HG02678 (cell line): Measurements from ENCODE around the gene BAAT.

ENCODE experiments used
- ATAC-seq: cut with Tn5 transposase; IDR thresholded peaks from one replicate; pipeline ENCODE4 v1.9.1; 2021; ENCODE audit warnings: mild to moderate bottlenecking, moderate library complexity; ENCODE audit not compliant: unreplicated experiment

The BAAT gene

GRCh38 chr9:101324245-101324804 lies 60.5 kb downstream of the BAAT start:
- no peak for ATAC-seq

- ATAC-seq, result no peak
Measured at GRCh38 chr9:101323129-101323528, 61.7 kb downstream of the BAAT start.

DNA sequence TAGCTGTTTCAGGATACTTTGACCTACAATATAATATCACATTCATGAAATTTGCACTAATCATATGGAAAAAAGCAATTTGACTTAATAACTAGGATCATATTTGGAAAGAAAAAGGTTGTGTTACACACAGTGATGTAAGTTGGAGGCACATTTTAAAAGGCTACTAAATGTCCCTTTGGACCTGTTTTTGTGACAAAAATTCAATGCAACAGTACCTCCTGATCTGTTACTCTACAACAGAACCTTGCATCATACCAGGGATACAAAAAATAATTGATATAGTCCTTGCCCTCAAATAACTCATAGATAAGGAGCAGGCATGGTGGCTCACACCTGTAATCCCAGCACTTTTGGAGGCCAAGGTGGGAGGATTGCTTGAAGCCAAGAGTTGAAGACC lies 67.1 kb downstream of the BAAT start:
- no peak for ATAC-seq

DNA sequence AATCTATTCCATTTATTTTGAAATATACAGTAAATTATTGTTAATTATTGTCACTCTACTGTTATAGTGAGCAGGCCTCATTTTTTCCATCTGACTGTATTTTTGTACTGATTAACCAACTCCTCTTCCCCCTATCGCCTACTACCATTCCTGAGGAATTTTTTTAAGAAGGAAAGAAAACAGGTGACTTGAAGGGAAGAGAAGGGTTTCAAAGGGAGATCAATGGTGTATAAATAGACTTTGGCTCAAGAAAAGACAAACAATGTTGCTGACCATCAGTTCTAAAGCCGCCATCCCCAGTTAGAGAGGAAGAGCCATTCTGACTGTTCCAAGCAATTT lies 69.7 kb downstream of the BAAT start:
- no peak for ATAC-seq

DNA sequence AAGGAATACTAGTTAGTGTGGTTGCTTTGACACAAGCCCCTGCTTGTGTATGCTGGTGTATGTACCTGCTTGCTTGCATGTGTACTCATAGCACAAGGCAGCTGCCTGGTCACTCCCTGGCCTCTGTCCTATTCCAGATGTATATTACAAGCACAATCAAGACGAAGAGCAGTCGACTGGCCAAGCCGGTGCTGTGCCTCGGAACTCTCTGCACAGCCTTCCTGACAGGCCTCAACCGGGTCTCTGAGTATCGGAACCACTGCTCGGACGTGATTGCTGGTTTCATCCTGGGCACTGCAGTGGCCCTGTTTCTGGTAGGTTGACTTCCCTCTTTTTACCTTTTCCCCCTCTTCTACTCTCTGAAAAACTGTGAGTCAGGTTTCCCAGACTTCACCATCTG lies 72.1 kb downstream of the BAAT start:
- no peak for ATAC-seq

- peak; percentile 93 for ATAC-seq
Measured at GRCh38 chr9:101311758-101312420, 72.9 kb downstream of the BAAT start.

DNA sequence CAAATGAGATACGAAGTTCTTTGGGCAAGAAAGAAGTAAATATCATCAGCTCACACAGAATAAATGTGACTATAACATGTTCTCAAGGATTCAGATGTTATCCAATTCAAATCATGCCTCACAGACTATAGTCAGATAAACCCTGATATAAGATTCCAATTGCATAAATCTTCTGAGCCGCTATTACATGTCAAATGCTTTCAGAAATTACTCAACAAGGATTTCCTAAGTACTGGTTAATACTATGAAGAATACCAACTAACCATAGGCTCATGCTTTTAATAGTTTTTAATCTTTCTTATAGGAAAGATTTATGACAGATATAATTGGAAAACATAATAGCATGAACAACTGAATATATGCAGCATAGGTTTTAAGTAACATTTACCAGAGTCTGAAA lies 73.6 kb downstream of the BAAT start:
- no peak for ATAC-seq
